Measurements from ENCODE around the gene RYR3.
"Not testable (repeated sequence)": the region's sequence is repeated elsewhere in the genome, so short reads cannot be mapped to it uniquely, and the experiment has no call there.

Gene RYR3

DNA sequence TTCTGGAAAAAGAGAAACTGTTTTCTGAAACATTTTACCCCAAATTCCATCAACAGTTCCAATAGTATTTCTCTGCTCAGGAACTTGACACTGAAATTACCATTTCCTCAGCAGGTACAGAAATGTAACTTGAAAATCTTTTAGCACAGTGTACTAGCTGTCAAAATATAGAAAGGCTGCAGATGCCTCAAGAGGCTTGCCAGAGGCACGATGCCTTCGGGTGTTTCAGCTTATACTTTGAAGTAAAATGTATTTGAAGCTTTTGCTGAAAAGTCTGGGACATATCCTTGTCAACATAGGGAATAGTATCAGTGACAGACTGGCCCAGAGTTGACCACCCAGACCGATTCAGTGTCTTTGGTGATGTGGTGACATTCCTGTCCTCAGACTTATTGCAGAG, 503.1 kb downstream of the RYR3 start:
- H3K36me3 ChIP-seq: peaks cover 7 to 22% (median 9%) of the 10 kb centered on the region in 3 donors
- H3K27ac ChIP-seq: no peak overlapping the region
- H3K9me3 ChIP-seq: no peaks in the 10 kb centered on the region
- H3K27me3 ChIP-seq: no peaks in the 10 kb centered on the region
- intact Hi-C loops (cut with DNase I; ENCODE audit: low total_unique reads): no loop called here
- no peak for TF ChIP-seq CTCF (IDR thresholded peaks at IDR 0.05)
- no peak overlapping the region for H3K4me3 ChIP-seq
- DNase-seq: no peak
- H3K4me1 ChIP-seq: no peaks in the 10 kb centered on the region

DNA sequence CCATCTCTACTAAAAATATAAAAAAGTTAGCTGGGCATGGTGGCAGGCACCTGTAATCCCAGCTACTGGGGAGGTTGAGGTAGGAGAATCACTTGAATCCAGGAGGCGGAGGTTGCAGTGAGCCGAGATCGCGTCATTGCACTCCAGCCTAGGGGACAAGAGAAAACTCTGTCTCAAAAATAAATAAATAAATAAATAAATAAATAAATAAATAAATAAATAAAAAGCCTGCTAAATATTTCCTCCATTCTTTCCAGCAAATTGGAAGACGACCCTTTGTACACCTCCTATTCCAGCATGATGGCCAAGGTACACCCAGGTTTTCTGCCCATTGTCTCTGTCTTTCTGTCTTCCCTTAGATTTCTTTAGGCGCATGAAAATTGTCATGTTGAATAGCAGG, 508.7 kb downstream of the RYR3 start:
- H3K4me3 ChIP-seq; H3K4me1 ChIP-seq; H3K27ac ChIP-seq; intact Hi-C loops (cut with DNase I; ENCODE audit: low total_unique reads); H3K27me3 ChIP-seq; H3K9me3 ChIP-seq; DNase-seq: not testable (repeated sequence)
- peaks cover 2 to 14% (median 6%) of the 10 kb centered on the region in 3 donors for H3K36me3 ChIP-seq

- H3K9me3 ChIP-seq: no peaks in the 10 kb centered on the region
- peaks cover 7 to 24% (median 13%) of the 10 kb centered on the region in 3 donors for H3K36me3 ChIP-seq
- no peak overlapping the region for H3K4me3 ChIP-seq
- DNase-seq: no peak
- H3K27me3 ChIP-seq: no peaks in the 10 kb centered on the region
- no peak for TF ChIP-seq CTCF (IDR thresholded peaks at IDR 0.05)
- no peaks in the 10 kb centered on the region for H3K4me1 ChIP-seq
- intact Hi-C loops (cut with DNase I; ENCODE audit: low total_unique reads): no loop called here
- H3K27ac ChIP-seq: no peak overlapping the region
Measured at GRCh38 chr15:33822479-33822878, 511.7 kb downstream of the RYR3 start.

GRCh38 chr15:33823119-33823518, 512.4 kb downstream of the RYR3 start:
- Histone ChIP-seq H3K36me3 (peaks cover 7 to 31% (median 18%) of the 10 kb centered on the region in 3 donors), H3K4me1 (no peaks in the 10 kb centered on the region), H3K9me3 (peaks cover 0 to under 1% (median 0%) of the 10 kb centered on the region in 3 donors), H3K4me3 (no peak overlapping the region), H3K27ac (no peak overlapping the region), H3K27me3 (no peaks in the 10 kb centered on the region)
- intact Hi-C loops (cut with DNase I; ENCODE audit: low total_unique reads): no loop called here
- DNase-seq: no peak
- no peak for TF ChIP-seq CTCF (IDR thresholded peaks at IDR 0.05)

DNA sequence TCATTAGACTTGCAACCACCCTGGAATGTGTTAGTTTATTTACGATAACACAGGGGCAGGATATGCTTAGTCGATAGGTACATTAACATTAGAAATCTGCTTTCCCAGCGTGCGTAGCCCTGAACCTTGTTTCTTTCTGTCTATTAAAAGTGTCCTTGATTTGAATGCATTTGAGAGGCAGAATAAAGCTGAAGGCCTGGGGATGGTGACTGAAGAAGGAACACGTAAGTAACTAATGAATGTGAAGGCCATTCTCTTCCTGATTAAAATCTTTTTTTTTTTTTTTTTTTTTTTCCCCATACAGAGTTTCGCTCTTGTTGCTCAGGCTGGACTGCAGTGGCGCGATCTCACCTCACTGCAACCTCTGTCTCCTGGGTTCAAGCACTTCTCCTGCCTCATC, 514.7 kb downstream of the RYR3 start:
- Histone ChIP-seq H3K4me3 (no peak overlapping the region), H3K27me3 (no peaks in the 10 kb centered on the region), H3K27ac (no peak overlapping the region), H3K4me1 (no peaks in the 10 kb centered on the region), H3K36me3 (peaks cover 11 to 31% (median 22%) of the 10 kb centered on the region in 3 donors), H3K9me3 (peaks cover 0 to 7% (median 0%) of the 10 kb centered on the region in 3 donors)
- no peak for DNase-seq
- no peak for TF ChIP-seq CTCF (IDR thresholded peaks at IDR 0.05)
- intact Hi-C loops (cut with DNase I; ENCODE audit: low total_unique reads): no loop called here

GRCh38 chr15:33826201-33826600, 515.4 kb downstream of the RYR3 start:
- peaks cover 11 to 31% (median 20%) of the 10 kb centered on the region in 3 donors for H3K36me3 ChIP-seq
- no peak overlapping the region for H3K4me3 ChIP-seq
- H3K27me3 ChIP-seq: no peaks in the 10 kb centered on the region
- no peak for TF ChIP-seq CTCF (IDR thresholded peaks at IDR 0.05)
- intact Hi-C loops (cut with DNase I; ENCODE audit: low total_unique reads): no loop called here
- no peaks in the 10 kb centered on the region for H3K4me1 ChIP-seq
- peaks cover 0 to 7% (median 0%) of the 10 kb centered on the region in 3 donors for H3K9me3 ChIP-seq
- no peak for DNase-seq
- H3K27ac ChIP-seq: no peak overlapping the region

All from tibial artery (tissue), 4 donors.